Measurements from ENCODE around the gene SEMA7A. TPM values are rescaled to one million over a fixed set of nuclear protein-coding genes. Genes with fewer than 3 reads are reported as not detected.

SEMA7A gene
- polyA plus RNA-seq, 1 of the 3 experiments (the other 2 are of a cell fraction) = 1.3 TPM

DNA sequence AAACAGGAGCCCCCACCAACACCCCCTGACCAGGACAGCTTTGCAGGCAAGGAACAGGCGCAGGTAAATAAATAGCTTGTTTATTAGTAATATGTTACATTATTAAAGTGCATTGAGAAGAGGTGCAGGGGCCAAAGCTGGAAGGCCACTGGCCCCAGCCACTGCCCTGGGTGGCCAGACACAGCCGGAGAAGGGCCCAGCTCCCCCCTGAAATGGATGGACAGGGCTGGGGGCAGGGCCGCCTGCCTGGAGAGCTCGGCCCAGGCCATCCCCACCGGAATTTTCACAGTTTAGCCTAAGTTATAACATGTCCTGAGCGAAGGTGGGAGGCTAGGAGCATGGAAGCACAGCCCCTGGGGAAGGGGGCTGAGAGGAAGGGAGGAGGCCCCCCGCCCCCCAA is 24.5 kb downstream of the SEMA7A start:
- DNase-seq = no peak
- Histone ChIP-seq H3K9me3 (no peaks in the 10 kb centered on the region), H3K27ac (ENCODE audit: low read depth in 2 of 2, low read length in 1 of 2) (no peak overlapping the region), H2AFZ (ENCODE audit: low read depth) (no peak overlapping the region), H3F3A (replicated peaks; ENCODE audit: insufficient read depth) (peaks cover 7% of the 10 kb centered on the region), H3K9ac (no peak overlapping the region), H3K79me2 (ENCODE audit: insufficient read depth) (no peaks in the 10 kb centered on the region), H3K4me3 (ENCODE audit: low read depth in 2 of 2, low read length in 1 of 2) (no peak overlapping the region), H3K4me2 (no peak overlapping the region), H3K9me2 (no peaks in the 10 kb centered on the region), H3K36me3 (replicated peaks in 1 of 2; ENCODE audit: control insufficient read depth in 1 of 2, insufficient read depth in 2 of 2, low read length in 1 of 2) (no peaks in the 10 kb centered on the region), H3K4me1 (ENCODE audit: control insufficient read depth in 1 of 2, insufficient read depth in 2 of 2, low read depth in 1 of 2, low read length in 1 of 2) (peaks cover 0 to 12% of the 10 kb centered on the region in 2 experiments; a peak in 2 of 4 replicates), H3K27me3 (ENCODE audit: insufficient read depth) (no peaks in the 10 kb centered on the region), H4K20me1 (ENCODE audit: insufficient read depth) (no peaks in the 10 kb centered on the region)
- ChIA-PET POLR2A (interaction anchor here (1.1 kb wide), 1 partner anchor 11 kb away, joined by 3 read pairs; no protein-coding TSS in a partner anchor), CTCF (interaction anchor here (1.2 to 1.6 kb wide), 5 partner anchors 24 to 226 kb away, joined by 3 to 6 read pairs (median 3); no protein-coding TSS in a partner anchor)
- 85% methylated on average over 3 of the region's 7 CpGs for WGBS (ENCODE audit: low lambda C conversion rate)
- TF ChIP-seq YY1 (IDR thresholded peaks at IDR 0.05; ENCODE audit: low read depth) (no peak), NFIC (IDR thresholded peaks at IDR 0.05; ENCODE audit: borderline replicate concordance) (no peak), RXRA (IDR thresholded peaks at IDR 0.05; ENCODE audit: borderline replicate concordance, low read depth) (no peak)

DNA sequence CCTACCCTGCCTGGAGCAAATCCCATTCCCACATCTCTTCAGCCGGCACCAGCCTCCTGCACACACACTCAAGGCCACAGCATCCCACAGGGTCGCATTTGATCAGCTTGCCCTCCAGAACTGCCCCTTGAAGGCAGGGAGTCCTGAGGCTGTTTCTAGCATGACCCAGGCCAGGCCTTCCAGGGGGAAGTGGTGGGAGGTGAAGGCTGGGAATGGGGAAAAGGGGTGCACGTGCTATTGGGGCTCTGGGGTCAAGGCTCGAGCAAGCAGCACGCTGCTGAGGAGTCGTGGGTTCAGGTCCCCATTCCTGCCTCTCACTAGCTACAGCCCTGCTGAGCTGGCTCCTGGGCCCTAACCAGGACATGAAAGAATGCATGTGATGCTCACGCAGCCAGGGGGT is 24.9 kb downstream of the SEMA7A start:
- CTCF ChIA-PET = interaction anchor here (1.2 to 1.6 kb wide), 3 partner anchors 23 to 33 kb away, joined by 3 to 6 read pairs (median 3); no protein-coding TSS in a partner anchor
- Histone ChIP-seq H3K27ac (ENCODE audit: low read depth in 2 of 2, low read length in 1 of 2) (no peak overlapping the region), H3K36me3 (replicated peaks in 1 of 2; ENCODE audit: control insufficient read depth in 1 of 2, insufficient read depth in 2 of 2, low read length in 1 of 2) (no peaks in the 10 kb centered on the region), H3K9ac (no peak overlapping the region), H3K27me3 (ENCODE audit: insufficient read depth) (no peaks in the 10 kb centered on the region), H3K79me2 (ENCODE audit: insufficient read depth) (no peaks in the 10 kb centered on the region), H3K4me1 (ENCODE audit: control insufficient read depth in 1 of 2, insufficient read depth in 2 of 2, low read depth in 1 of 2, low read length in 1 of 2) (peaks cover 0 to 12% of the 10 kb centered on the region in 2 experiments; a peak in 2 of 4 replicates), H3K9me3 (no peaks in the 10 kb centered on the region), H4K20me1 (ENCODE audit: insufficient read depth) (no peaks in the 10 kb centered on the region), H3K4me2 (no peak overlapping the region), H2AFZ (ENCODE audit: low read depth) (no peak overlapping the region), H3K4me3 (ENCODE audit: low read depth in 2 of 2, low read length in 1 of 2) (no peak overlapping the region), H3F3A (replicated peaks; ENCODE audit: insufficient read depth) (peaks cover 7% of the 10 kb centered on the region), H3K9me2 (no peaks in the 10 kb centered on the region)
- no peak for DNase-seq
- no peak for TF ChIP-seq CHD2 (IDR thresholded peaks at IDR 0.05; ENCODE audit: low read length, partially characterized antibody)
- TF ChIP-seq SMC3 (IDR thresholded peaks at IDR 0.05; ENCODE audit: low read depth, low read length) = no peak
- TF ChIP-seq, protein P1, sequence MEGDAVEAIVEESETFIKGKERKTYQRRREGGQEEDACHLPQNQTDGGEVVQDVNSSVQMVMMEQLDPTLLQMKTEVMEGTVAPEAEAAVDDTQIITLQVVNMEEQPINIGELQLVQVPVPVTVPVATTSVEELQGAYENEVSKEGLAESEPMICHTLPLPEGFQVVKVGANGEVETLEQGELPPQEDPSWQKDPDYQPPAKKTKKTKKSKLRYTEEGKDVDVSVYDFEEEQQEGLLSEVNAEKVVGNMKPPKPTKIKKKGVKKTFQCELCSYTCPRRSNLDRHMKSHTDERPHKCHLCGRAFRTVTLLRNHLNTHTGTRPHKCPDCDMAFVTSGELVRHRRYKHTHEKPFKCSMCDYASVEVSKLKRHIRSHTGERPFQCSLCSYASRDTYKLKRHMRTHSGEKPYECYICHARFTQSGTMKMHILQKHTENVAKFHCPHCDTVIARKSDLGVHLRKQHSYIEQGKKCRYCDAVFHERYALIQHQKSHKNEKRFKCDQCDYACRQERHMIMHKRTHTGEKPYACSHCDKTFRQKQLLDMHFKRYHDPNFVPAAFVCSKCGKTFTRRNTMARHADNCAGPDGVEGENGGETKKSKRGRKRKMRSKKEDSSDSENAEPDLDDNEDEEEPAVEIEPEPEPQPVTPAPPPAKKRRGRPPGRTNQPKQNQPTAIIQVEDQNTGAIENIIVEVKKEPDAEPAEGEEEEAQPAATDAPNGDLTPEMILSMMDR (IDR thresholded peaks at IDR 0.05) = no peak
- no peak for TF ChIP-seq FOXJ3 (CRISPR knock-in tag; IDR thresholded peaks at IDR 0.05)
- no peak for TF ChIP-seq EP300 (IDR thresholded peaks at IDR 0.05; ENCODE audit: borderline replicate concordance in 1 of 2, low read depth in 1 of 2, low read length in 1 of 2)
- TF ChIP-seq IRF3 (IDR thresholded peaks at IDR 0.05; ENCODE audit: low read depth, low read length) = no peak
- TF ChIP-seq TCF12 (IDR thresholded peaks at IDR 0.05) = no peak
- 84% methylated on average over 7 of the region's 7 CpGs for WGBS (ENCODE audit: low lambda C conversion rate)
- POLR2A ChIA-PET = no interaction called here
